ENCODE data around the gene ISX.

GRCh38 chr22:35044607-35045390 lies 21.2 kb upstream of the ISX start:
- TF ChIP-seq CTCF (IDR thresholded peaks at IDR 0.05): no peak
- no peak for TF ChIP-seq POLR2A (IDR thresholded peaks at IDR 0.05)
